Testis (tissue), 2 donors: ENCODE data around the gene ECHS1.

Source experiments
- POLR2A ChIP-seq: fragments of 450-650 bp; IDR thresholded peaks from one replicate; pipeline ENCODE4 v1.6.1; 2017; ENCODE audit warnings: antibody characterized with exemption, mild to moderate bottlenecking, moderate library complexity
- TF ChIP-seq, protein P1 (sequence below), 3 experiments: fragments of 450-650 bp in 2 of 3; fragments of 200-600 bp in 1 of 3; sonication (generic) in 1 of 3; IDR thresholded peaks; one replicate each; pipeline ENCODE4 v1.5.1; 2016 to 2019; ENCODE audit warnings: antibody characterized with exemption in 3 of 3, mild to moderate bottlenecking in 2 of 3, moderate library complexity in 1 of 3

GRCh38 chr10:133332936-133333699 is 40.0 kb downstream of the ECHS1 start:
- no peak for TF ChIP-seq POLR2A
- TF ChIP-seq, protein P1, sequence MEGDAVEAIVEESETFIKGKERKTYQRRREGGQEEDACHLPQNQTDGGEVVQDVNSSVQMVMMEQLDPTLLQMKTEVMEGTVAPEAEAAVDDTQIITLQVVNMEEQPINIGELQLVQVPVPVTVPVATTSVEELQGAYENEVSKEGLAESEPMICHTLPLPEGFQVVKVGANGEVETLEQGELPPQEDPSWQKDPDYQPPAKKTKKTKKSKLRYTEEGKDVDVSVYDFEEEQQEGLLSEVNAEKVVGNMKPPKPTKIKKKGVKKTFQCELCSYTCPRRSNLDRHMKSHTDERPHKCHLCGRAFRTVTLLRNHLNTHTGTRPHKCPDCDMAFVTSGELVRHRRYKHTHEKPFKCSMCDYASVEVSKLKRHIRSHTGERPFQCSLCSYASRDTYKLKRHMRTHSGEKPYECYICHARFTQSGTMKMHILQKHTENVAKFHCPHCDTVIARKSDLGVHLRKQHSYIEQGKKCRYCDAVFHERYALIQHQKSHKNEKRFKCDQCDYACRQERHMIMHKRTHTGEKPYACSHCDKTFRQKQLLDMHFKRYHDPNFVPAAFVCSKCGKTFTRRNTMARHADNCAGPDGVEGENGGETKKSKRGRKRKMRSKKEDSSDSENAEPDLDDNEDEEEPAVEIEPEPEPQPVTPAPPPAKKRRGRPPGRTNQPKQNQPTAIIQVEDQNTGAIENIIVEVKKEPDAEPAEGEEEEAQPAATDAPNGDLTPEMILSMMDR (IDR thresholded peaks at IDR 0.05), result no peak
